AG09319 (cell line): ENCODE results near the gene DGKZ.

Source experiments
- DNase-seq: peaks from one replicate; pipeline ENCODE4 v3.0.0-alpha.2; 2010; ENCODE audit warnings: low read depth; ENCODE audit errors: extremely low read depth
- CTCF ChIP-seq: IDR thresholded peaks from 2 replicates; pipeline ENCODE4 v1.5.1; 2011; ENCODE audit warnings: low read depth, mild to moderate bottlenecking, inconsistent platforms, low read length, moderate library complexity

The DGKZ gene

GRCh38 chr11:46426233-46426991, 79.1 kb downstream of the DGKZ start:
- no peak for DNase-seq
- no peak for TF ChIP-seq CTCF

GRCh38 chr11:46427364-46427763, 80.1 kb downstream of the DGKZ start:
- DNase-seq, result no peak

GRCh38 chr11:46429717-46430116, 82.5 kb downstream of the DGKZ start:
- no peak for TF ChIP-seq CTCF
- peak; percentile 5 for DNase-seq

More at GRCh38 chr11:46427364-46427763, 80.1 kb downstream of the DGKZ start:
- no peak for TF ChIP-seq CTCF
